Endodermal cell (in vitro differentiated cells): Measurements from ENCODE around the gene NRL. TPM values are rescaled to one million over a fixed set of nuclear protein-coding genes. Genes with fewer than 3 reads are reported as not detected.

Source experiments
- DNase-seq: peaks from one replicate; pipeline ENCODE4 v3.0.0-alpha.2; 2017
- H3K27ac ChIP-seq: 2 replicates; pipeline ENCODE4 v1.5.1; 2013; ENCODE audit warnings: mild to moderate bottlenecking, low read depth, low read length, moderate library complexity
- H3K27me3 ChIP-seq: 2 replicates; pipeline ENCODE4 v1.6.1; 2013; ENCODE audit warnings: mild to moderate bottlenecking, low read length, moderate library complexity; ENCODE audit not compliant: insufficient read depth, control insufficient read depth, poor library complexity, severe bottlenecking
- H3K36me3 ChIP-seq: 2 replicates; pipeline ENCODE4 v1.7.0; 2013; ENCODE audit warnings: mild to moderate bottlenecking, low read length, moderate library complexity; ENCODE audit not compliant: control insufficient read depth, insufficient read depth
- H3K4me1 ChIP-seq: one replicate; pipeline ENCODE4 v1.7.0; 2013; ENCODE audit warnings: low read length; ENCODE audit not compliant: control insufficient read depth, insufficient read depth
- H3K4me3 ChIP-seq: 2 replicates; pipeline ENCODE4 v1.5.1; 2013; ENCODE audit warnings: mild to moderate bottlenecking, low read length, moderate library complexity
- H3K9ac ChIP-seq: 2 replicates; pipeline ENCODE4 v1.6.1; 2013; ENCODE audit warnings: mild to moderate bottlenecking, low read length, moderate library complexity; ENCODE audit not compliant: poor library complexity, severe bottlenecking; ENCODE audit errors: extremely low read depth
- H3K9me3 ChIP-seq: 2 replicates; pipeline ENCODE4 v1.6.1; 2013; ENCODE audit warnings: mild to moderate bottlenecking, low read length, moderate library complexity; ENCODE audit not compliant: control insufficient read depth
- H3K27ac Mint-ChIP-seq: 2 replicates; pipeline ENCODE4 v1.8.0; 2020; ENCODE audit warnings: mixed read lengths
- H3K27me3 Mint-ChIP-seq: 2 replicates; pipeline ENCODE4 v1.8.0; 2021; ENCODE audit warnings: mild to moderate bottlenecking, mixed read lengths; ENCODE audit not compliant: insufficient read depth
- H3K36me3 Mint-ChIP-seq: 2 replicates; pipeline ENCODE4 v1.8.0; 2020; ENCODE audit warnings: low read depth, mixed read lengths
- H3K4me1 Mint-ChIP-seq: 2 replicates; pipeline ENCODE4 v1.8.0; 2020; ENCODE audit warnings: mixed read lengths
- H3K4me3 Mint-ChIP-seq: 2 replicates; pipeline ENCODE4 v1.8.0; 2020; ENCODE audit warnings: mild to moderate bottlenecking, moderate library complexity, mixed read lengths
- H3K9me3 Mint-ChIP-seq: 2 replicates; pipeline ENCODE4 v1.8.0; 2020; ENCODE audit warnings: mild to moderate bottlenecking, mixed read lengths
- CTCF ChIP-seq: fragments of 200-600 bp; sonication (generic); conservative IDR thresholded peaks from 2 replicates; pipeline ENCODE4 v1.5.0; 2021; ENCODE audit warnings: antibody characterized with exemption, mild to moderate bottlenecking
- WGBS, 2 experiments: methylation state at CpG; one replicate each; pipeline versions ENCODE4 v1.1.5 to v1.1.7; 2013; ENCODE audit warnings: missing lambda C conversion rate in 2 of 2, mixed read lengths in 1 of 2; ENCODE audit not compliant: insufficient coverage in 1 of 2, insufficient read length in 1 of 2; 5-methylcytosine and 5-hydroxymethylcytosine counted together
- total RNA-seq, 2 donors: library from RNA; stranded (reverse); fragmentation: NEBNext Ultra II Directional in 1 of 2; extraction: Animal tissue kit (Norgen Biotek cat#: 25700) in 1 of 2; gene quantifications; 2 replicates in 1 of 2; 3 replicates in 1 of 2; pipeline ENCODE4 v1.2.1, GENCODE V29; 2021

Gene NRL
- total RNA-seq, 2 donors from 2014 or later: 1.9 TPM

DNA sequence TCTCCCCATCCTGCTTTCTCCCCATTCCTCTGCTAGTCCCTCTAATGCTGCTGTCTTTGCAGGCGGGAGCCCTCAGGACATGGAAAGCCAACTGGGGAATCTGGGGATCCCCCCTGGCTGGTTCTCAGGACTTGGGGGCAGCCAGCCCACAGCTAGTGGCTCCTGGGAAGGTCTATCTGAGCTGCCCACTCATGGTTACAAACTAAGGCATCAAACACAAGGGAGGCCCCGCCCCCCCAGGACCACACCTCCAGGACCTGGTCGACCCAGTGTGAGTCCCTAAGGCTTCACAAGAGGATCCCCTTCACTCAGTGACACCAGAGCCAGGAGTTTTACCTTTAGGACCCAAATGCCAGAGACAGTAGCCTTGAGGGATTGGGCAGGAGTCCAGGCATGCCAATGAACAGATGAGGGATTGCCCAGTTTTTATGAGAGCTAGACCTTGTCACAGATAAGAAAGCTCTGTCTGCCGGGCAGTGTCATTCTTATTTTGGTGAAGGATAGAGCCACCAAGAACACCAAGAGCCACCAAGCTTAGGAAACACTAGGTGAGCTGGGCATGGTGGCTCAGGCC, 51.4 kb downstream of the NRL start:
- WGBS, 2 experiments: 88 to 90% methylated on average over 2 to 4 of the region's 4 CpGs
- Histone ChIP-seq H3K9ac (no peak overlapping the region), H3K27ac (no peak overlapping the region), H3K9me3 (no peaks in the 10 kb centered on the region), H3K27me3 (no peaks in the 10 kb centered on the region), H3K36me3 (no peaks in the 10 kb centered on the region), H3K4me3 (no peak overlapping the region), H3K4me1 (no peaks in the 10 kb centered on the region)
- H3K36me3 Mint-ChIP-seq: no peaks in the 10 kb centered on the region
- no peaks in the 10 kb centered on the region for H3K4me1 Mint-ChIP-seq
- H3K4me3 Mint-ChIP-seq: no peak overlapping the region
- no peaks in the 10 kb centered on the region for H3K9me3 Mint-ChIP-seq
- no peaks in the 10 kb centered on the region for H3K27me3 Mint-ChIP-seq
- no peak overlapping the region for H3K27ac Mint-ChIP-seq
- no peak for DNase-seq
- TF ChIP-seq CTCF: no peak

DNA sequence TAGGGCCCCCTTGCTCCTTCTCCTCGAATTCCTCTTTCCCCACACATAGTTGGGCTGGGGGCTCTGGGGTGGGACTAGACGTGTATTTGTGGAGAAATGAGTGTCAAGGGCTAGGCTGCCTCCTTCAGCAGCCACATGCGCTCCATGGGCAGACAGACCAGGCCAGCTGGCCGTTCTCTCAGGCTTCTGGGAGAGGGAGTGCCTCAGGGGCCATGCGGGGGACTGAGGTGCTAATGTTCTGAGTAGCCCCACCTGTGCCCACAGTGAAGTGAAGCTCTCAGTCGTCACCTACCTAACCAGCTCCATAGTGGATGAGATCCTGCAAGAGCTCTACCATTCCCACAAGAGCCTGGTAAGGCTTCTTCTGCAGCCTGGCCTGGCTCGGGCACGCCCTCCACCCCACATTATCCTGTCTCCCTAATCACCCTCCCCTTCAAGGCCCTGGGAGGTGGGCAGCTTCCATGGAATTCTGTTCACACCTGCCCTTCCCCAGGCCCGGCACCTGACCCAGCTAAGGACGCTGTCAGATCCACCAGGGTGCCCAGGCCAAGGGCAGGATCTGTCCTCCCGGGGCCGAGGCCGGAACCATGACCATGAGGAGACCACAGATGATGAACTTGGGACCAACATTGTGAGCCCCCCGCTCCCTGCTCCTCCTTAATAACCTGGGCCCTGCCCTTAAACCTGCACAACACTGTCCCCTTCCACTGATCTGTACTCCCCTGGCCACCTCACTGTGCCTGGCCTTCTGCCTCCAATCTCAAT, 52.4 kb downstream of the NRL start:
- H3K36me3 ChIP-seq: no peaks in the 10 kb centered on the region
- 90 to 93% methylated on average over 11 to 14 of the region's 14 CpGs for WGBS, 2 experiments
- no peak for TF ChIP-seq CTCF
- no peaks in the 10 kb centered on the region for H3K27me3 ChIP-seq
- no peak overlapping the region for H3K4me3 Mint-ChIP-seq
- H3K27me3 Mint-ChIP-seq: no peaks in the 10 kb centered on the region
- H3K9me3 ChIP-seq: no peaks in the 10 kb centered on the region
- no peak for DNase-seq
- H3K4me3 ChIP-seq: no peak overlapping the region
- no peak overlapping the region for H3K27ac Mint-ChIP-seq
- H3K4me1 ChIP-seq: no peaks in the 10 kb centered on the region
- H3K27ac ChIP-seq: no peak overlapping the region
- H3K9ac ChIP-seq: no peak overlapping the region
- no peaks in the 10 kb centered on the region for H3K9me3 Mint-ChIP-seq
- H3K36me3 Mint-ChIP-seq: no peaks in the 10 kb centered on the region
- H3K4me1 Mint-ChIP-seq: no peaks in the 10 kb centered on the region

GRCh38 chr14:24060984-24061913, 53.5 kb downstream of the NRL start:
- Histone ChIP-seq H3K4me1 (no peaks in the 10 kb centered on the region), H3K36me3 (no peaks in the 10 kb centered on the region), H3K9me3 (no peaks in the 10 kb centered on the region), H3K27ac (no peak overlapping the region), H3K9ac (no peak overlapping the region), H3K4me3 (no peak overlapping the region), H3K27me3 (no peaks in the 10 kb centered on the region)
- H3K9me3 Mint-ChIP-seq: no peaks in the 10 kb centered on the region
- no peaks in the 10 kb centered on the region for H3K4me1 Mint-ChIP-seq
- 91% methylated on average over 7 of the region's 7 CpGs; no CpG with 5 or more reads in 1 of the 2 experiments for WGBS, 2 experiments
- H3K27ac Mint-ChIP-seq: no peak overlapping the region
- H3K4me3 Mint-ChIP-seq: no peak overlapping the region
- no peak for DNase-seq
- H3K27me3 Mint-ChIP-seq: no peaks in the 10 kb centered on the region
- H3K36me3 Mint-ChIP-seq: no peaks in the 10 kb centered on the region
- no peak for TF ChIP-seq CTCF
